IMR-90 (cell line): ENCODE results near the gene GALNT14. TPM values are rescaled to one million over a fixed set of nuclear protein-coding genes. Genes with fewer than 3 reads are reported as not detected.

Source experiments
- ATAC-seq: fragments of 200-7000 bp; cut with Tn5 transposase; 2 replicates; pipeline ENCODE4 v1.9.1; 2020; ENCODE audit warnings: low read depth, mild to moderate bottlenecking, moderate library complexity
- BruUV-seq: library from RNA; stranded (reverse); fragments of 400-500 nt; replicated peaks from 2 replicates; lab custom pipeline; 2021; lab: Mats Ljungman, UMichigan
- CTCF ChIA-PET: fragments of 300-600 bp; formaldehyde crosslinking; extraction: SDS; loops from one replicate; lab custom pipeline; 2021; ENCODE audit warnings: antibody characterized with exemption; lab: Yijun Ruan, JAX
- POLR2A ChIA-PET: fragments of 300-600 bp; sonication (Branson Sonifier 250); formaldehyde crosslinking; loops from one replicate; lab custom pipeline; 2022; ENCODE audit warnings: antibody characterized with exemption; ENCODE audit not compliant: unreplicated experiment; lab: Charles Lee
- DNase-seq: peaks from one replicate; pipeline ENCODE4 v3.0.0; 2013
- H2AFZ ChIP-seq: replicated peaks from 2 replicates; pipeline ENCODE3; 2013; ENCODE audit warnings: low read length, mild to moderate bottlenecking; ENCODE audit not compliant: poor library complexity
- H2AK5ac ChIP-seq: 2 replicates; pipeline ENCODE4 v1.6.1; 2013; ENCODE audit warnings: low read depth, low read length, inconsistent platforms
- H2AK9ac ChIP-seq: replicated peaks from 2 replicates; pipeline ENCODE3; 2013; ENCODE audit warnings: mild to moderate bottlenecking, low read depth, low read length, moderate library complexity; ENCODE audit not compliant: poor library complexity
- H2BK120ac ChIP-seq: 2 replicates; pipeline ENCODE4 v1.6.1; 2013; ENCODE audit warnings: low read depth, low read length, inconsistent platforms
- H2BK15ac ChIP-seq: 3 replicates; pipeline ENCODE4 v1.6.1; 2013; ENCODE audit warnings: low read depth, low read length, inconsistent platforms
- H2BK20ac ChIP-seq: 2 replicates; pipeline ENCODE4 v1.6.1; 2013; ENCODE audit warnings: low read depth, mild to moderate bottlenecking, inconsistent platforms, low read length, moderate library complexity
- H2BK5ac ChIP-seq: 2 replicates; pipeline ENCODE4 v1.6.1; 2013; ENCODE audit warnings: mild to moderate bottlenecking, low read depth, low read length, inconsistent platforms; ENCODE audit not compliant: poor library complexity, severe bottlenecking
- H3K14ac ChIP-seq: replicated peaks from 2 replicates; pipeline ENCODE4 v1.6.1; 2013; ENCODE audit warnings: low read depth, low read length, inconsistent platforms
- H3K18ac ChIP-seq: 2 replicates; pipeline ENCODE4 v1.6.1; 2013; ENCODE audit warnings: low read depth, low read length, control low read depth
- H3K23ac ChIP-seq: 2 replicates; pipeline ENCODE4 v1.6.1; 2013; ENCODE audit warnings: low read depth, low read length, inconsistent platforms
- H3K27ac ChIP-seq: 2 replicates; pipeline ENCODE4 v1.5.1; 2013; ENCODE audit warnings: mild to moderate bottlenecking, control low read depth, low read length; ENCODE audit not compliant: insufficient read depth
- H3K27me3 ChIP-seq: 2 replicates; pipeline ENCODE4 v1.6.1; 2013; ENCODE audit warnings: low read length; ENCODE audit not compliant: control insufficient read depth, insufficient read depth
- H3K36me3 ChIP-seq: 2 replicates; pipeline ENCODE4 v1.6.1; 2013; ENCODE audit warnings: low read length, mixed read lengths; ENCODE audit not compliant: control insufficient read depth, insufficient read depth
- H3K4ac ChIP-seq: 2 replicates; pipeline ENCODE4 v1.6.1; 2013; ENCODE audit warnings: low read depth, low read length, inconsistent platforms
- H3K4me1 ChIP-seq: 2 replicates; pipeline ENCODE4 v1.6.1; 2013; ENCODE audit warnings: low read length, mixed read lengths; ENCODE audit not compliant: control insufficient read depth, insufficient read depth
- H3K4me2 ChIP-seq: 2 replicates; pipeline ENCODE4 v1.6.1; 2013; ENCODE audit warnings: low read depth, mild to moderate bottlenecking, control low read depth, low read length, moderate library complexity
- H3K4me3 ChIP-seq: 2 replicates; pipeline ENCODE4 v1.5.1; 2013; ENCODE audit warnings: low read depth, mild to moderate bottlenecking, control low read depth, low read length, moderate library complexity; ENCODE audit not compliant: insufficient read depth
- H3K56ac ChIP-seq: 2 replicates; pipeline ENCODE4 v1.6.1; 2013; ENCODE audit warnings: low read length, inconsistent platforms; ENCODE audit not compliant: insufficient read depth; ENCODE audit errors: extremely low read depth
- H3K79me1 ChIP-seq, 2 experiments: 2 replicates each; pipeline ENCODE4 v1.6.1; 2013; ENCODE audit warnings: low read length in 2 of 2, inconsistent platforms in 1 of 2, low read depth in 1 of 2
- H3K9ac ChIP-seq: 2 replicates; pipeline ENCODE4 v1.6.1; 2013; ENCODE audit warnings: low read depth, low read length, control low read depth
- H3K9me1 ChIP-seq: 2 replicates; pipeline ENCODE4 v1.6.1; 2013; ENCODE audit warnings: low read length, inconsistent platforms; ENCODE audit not compliant: insufficient read depth
- H3K9me3 ChIP-seq: 2 replicates; pipeline ENCODE4 v1.6.1; 2013; ENCODE audit warnings: low read length; ENCODE audit not compliant: control insufficient read depth, insufficient read depth
- H4K20me1 ChIP-seq: 2 replicates; pipeline ENCODE4 v1.6.1; 2013; ENCODE audit warnings: low read length, inconsistent platforms; ENCODE audit not compliant: insufficient read depth
- H4K5ac ChIP-seq: 2 replicates; pipeline ENCODE4 v1.6.1; 2013; ENCODE audit warnings: mild to moderate bottlenecking, low read depth, low read length, control low read depth
- H4K8ac ChIP-seq, 2 experiments: 2 replicates each; pipeline ENCODE4 v1.6.1; 2013; ENCODE audit warnings: low read depth in 2 of 2, low read length in 2 of 2, control low read depth in 1 of 2, inconsistent platforms in 1 of 2
- H4K91ac ChIP-seq: 2 replicates; pipeline ENCODE4 v1.6.1; 2013; ENCODE audit warnings: low read depth, low read length, inconsistent platforms; ENCODE audit not compliant: insufficient read depth
- MAFK ChIP-seq: IDR thresholded peaks from 2 replicates; pipeline ENCODE4 v1.6.1; 2012; ENCODE audit warnings: low read depth, low read length, improper control_type of control experiment
- NFE2L2 ChIP-seq: fragments of 150-350 bp; IDR thresholded peaks from 2 replicates; pipeline ENCODE4 v1.6.1; 2016; ENCODE audit warnings: low read depth, mild to moderate bottlenecking, low read length
- SMC3 ChIP-seq: fragments of 150-350 bp; IDR thresholded peaks from 2 replicates; pipeline ENCODE4 v1.6.1; 2016; ENCODE audit warnings: low read depth, mild to moderate bottlenecking, antibody characterized with exemption, low read length, moderate library complexity
- USF2 ChIP-seq: fragments of 150-350 bp; IDR thresholded peaks from 2 replicates; pipeline ENCODE4 v1.6.1; 2017; ENCODE audit warnings: mild to moderate bottlenecking, antibody characterized with exemption, low read length, low read depth
- WGBS, 2 experiments: methylation state at CpG; one replicate each; pipeline versions ENCODE4 v1.1.5 to v1.1.7; 2013; ENCODE audit warnings: missing lambda C conversion rate in 2 of 2; ENCODE audit not compliant: insufficient read length in 1 of 2; ENCODE audit errors: extremely low coverage in 2 of 2; 5-methylcytosine and 5-hydroxymethylcytosine counted together
- dilution Hi-C: fragments of 300-500 bp; cut with HindIII; formaldehyde crosslinking; loops from one replicate; pipeline ENCODE4 v1.14.3; 2018; ENCODE audit warnings: low sequenced_read_pairs; ENCODE audit not compliant: unreplicated experiment
- in situ Hi-C: fragments of 300-500 bp; cut with MboI; formaldehyde crosslinking; loops from 3 replicates; pipeline ENCODE4 v1.14.3; 2019; ENCODE audit warnings: low sequenced_read_pairs, inconsistent platforms, mixed read lengths
- intact Hi-C: fragments of 100-400 bp; cut with micrococcal nuclease; formaldehyde crosslinking; loops from 2 replicates; pipeline ENCODE4 v1.10.0; 2022
- polyA plus RNA-seq, 3 experiments: library from polyadenylated mRNA; depleted of rRNA; stranded (reverse); fragments of >200 nt; gene quantifications; 2 replicates each; pipeline ENCODE4 v1.2.3, GENCODE V29; 2012; ENCODE audit warnings: low replicate concordance in 1 of 3
- total RNA-seq: library from RNA; depleted of rRNA; stranded (reverse); fragments of >200 nt; gene quantifications from 2 replicates; pipeline ENCODE4 v1.2.3, GENCODE V29; 2012
- TF ChIP-seq, protein P1 (sequence below): fragments of 150-350 bp; IDR thresholded peaks from 2 replicates; pipeline ENCODE4 v1.6.1; 2016; ENCODE audit warnings: low read depth, mild to moderate bottlenecking, low read length, moderate library complexity, borderline replicate concordance

GALNT14 gene
- total and polyA plus RNA-seq, 2 of the 4 experiments (the other 2 are of a cell fraction) = 0.15 to 0.18 TPM

DNA sequence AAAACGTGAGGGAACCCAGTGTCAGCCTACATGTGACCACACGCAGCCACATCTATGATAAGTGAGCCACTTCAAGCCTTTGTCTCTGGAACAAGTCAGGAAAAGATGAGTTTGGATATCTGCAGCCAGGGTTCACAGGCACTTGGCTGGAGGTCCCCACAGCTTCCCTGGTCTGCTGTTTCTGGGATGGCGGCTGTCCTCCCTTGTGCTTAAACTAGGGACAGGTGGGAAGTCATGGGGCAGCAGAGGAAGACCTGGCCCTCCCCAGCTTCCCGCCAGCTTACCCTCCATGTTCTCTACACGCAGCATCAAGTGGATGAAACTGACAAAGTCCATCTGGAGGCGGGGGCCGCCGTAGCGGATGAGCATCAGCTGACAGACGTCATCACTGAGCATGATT lies 38.5 kb upstream of the GALNT14 start:
- BruUV-seq = no TSS peak
- Histone ChIP-seq H3K18ac (no peak overlapping the region), H2BK5ac (no peak overlapping the region), H3K27ac (no peak overlapping the region), H3K4me2 (no peak overlapping the region), H3K36me3 (no peaks in the 10 kb centered on the region), H3K23ac (no peak overlapping the region), H3K4me3 (no peak overlapping the region), H3K4me1 (no peaks in the 10 kb centered on the region), H2BK120ac (no peak overlapping the region), H3K4ac (no peak overlapping the region), H2AK9ac (no peak overlapping the region), H2BK20ac (no peak overlapping the region), H3K14ac (no peak overlapping the region), H4K8ac (no peak overlapping the region), H4K91ac (no peak overlapping the region), H4K5ac (no peak overlapping the region), H2AK5ac (no peak overlapping the region), H3K27me3 (peaks cover 7% of the 10 kb centered on the region), H4K20me1 (no peaks in the 10 kb centered on the region), H3K79me1 (no peaks in the 10 kb centered on the region), H3K9me3 (no peaks in the 10 kb centered on the region), H3K9me1 (no peaks in the 10 kb centered on the region), H2BK15ac (no peak overlapping the region), H2AFZ (no peak overlapping the region), H3K56ac (no peak overlapping the region), H3K9ac (no peak overlapping the region)
- TF ChIP-seq MAFK (no peak), USF2 (no peak), SMC3 (no peak), NFE2L2 (no peak)
- TF ChIP-seq, protein P1, sequence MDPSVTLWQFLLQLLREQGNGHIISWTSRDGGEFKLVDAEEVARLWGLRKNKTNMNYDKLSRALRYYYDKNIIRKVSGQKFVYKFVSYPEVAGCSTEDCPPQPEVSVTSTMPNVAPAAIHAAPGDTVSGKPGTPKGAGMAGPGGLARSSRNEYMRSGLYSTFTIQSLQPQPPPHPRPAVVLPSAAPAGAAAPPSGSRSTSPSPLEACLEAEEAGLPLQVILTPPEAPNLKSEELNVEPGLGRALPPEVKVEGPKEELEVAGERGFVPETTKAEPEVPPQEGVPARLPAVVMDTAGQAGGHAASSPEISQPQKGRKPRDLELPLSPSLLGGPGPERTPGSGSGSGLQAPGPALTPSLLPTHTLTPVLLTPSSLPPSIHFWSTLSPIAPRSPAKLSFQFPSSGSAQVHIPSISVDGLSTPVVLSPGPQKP = no peak
- ATAC-seq = no peak
- ChIA-PET CTCF (no interaction called here), POLR2A (no interaction called here)
- intact Hi-C loops = loop anchor here (10.0 kb wide), 1 partner anchor 1012 kb away; no protein-coding TSS in a partner anchor
- WGBS, 2 experiments = 80% methylated on average over 1 of the region's 10 CpGs; no CpG with 5 or more reads in 1 of the 2 experiments
- in situ Hi-C loops = loop anchor here (10.0 kb wide), 1 partner anchor 462 kb away; no protein-coding TSS in a partner anchor
- no peak for DNase-seq
- dilution Hi-C loops = no loop called here
